OCI-LY7 (cell line): Measurements from ENCODE around the gene PAK5.

Source experiments
- EZH2phosphoT487 ChIP-seq: fragments of 200-600 bp; sonication (generic); IDR thresholded peaks from 2 replicates; pipeline ENCODE4 v1.6.1; 2018; ENCODE audit warnings: low read depth, borderline replicate concordance, mild to moderate bottlenecking, mixed run types, antibody characterized with exemption, low read length, moderate library complexity, mixed read lengths
- TF ChIP-seq, protein P1 (sequence below): fragments of 200-600 bp; sonication (generic); conservative IDR thresholded peaks from 2 replicates; pipeline ENCODE4 v1.5.1; 2014; ENCODE audit warnings: mild to moderate bottlenecking, antibody characterized with exemption, low read length, moderate library complexity, mixed read lengths

- TF ChIP-seq, protein P1, sequence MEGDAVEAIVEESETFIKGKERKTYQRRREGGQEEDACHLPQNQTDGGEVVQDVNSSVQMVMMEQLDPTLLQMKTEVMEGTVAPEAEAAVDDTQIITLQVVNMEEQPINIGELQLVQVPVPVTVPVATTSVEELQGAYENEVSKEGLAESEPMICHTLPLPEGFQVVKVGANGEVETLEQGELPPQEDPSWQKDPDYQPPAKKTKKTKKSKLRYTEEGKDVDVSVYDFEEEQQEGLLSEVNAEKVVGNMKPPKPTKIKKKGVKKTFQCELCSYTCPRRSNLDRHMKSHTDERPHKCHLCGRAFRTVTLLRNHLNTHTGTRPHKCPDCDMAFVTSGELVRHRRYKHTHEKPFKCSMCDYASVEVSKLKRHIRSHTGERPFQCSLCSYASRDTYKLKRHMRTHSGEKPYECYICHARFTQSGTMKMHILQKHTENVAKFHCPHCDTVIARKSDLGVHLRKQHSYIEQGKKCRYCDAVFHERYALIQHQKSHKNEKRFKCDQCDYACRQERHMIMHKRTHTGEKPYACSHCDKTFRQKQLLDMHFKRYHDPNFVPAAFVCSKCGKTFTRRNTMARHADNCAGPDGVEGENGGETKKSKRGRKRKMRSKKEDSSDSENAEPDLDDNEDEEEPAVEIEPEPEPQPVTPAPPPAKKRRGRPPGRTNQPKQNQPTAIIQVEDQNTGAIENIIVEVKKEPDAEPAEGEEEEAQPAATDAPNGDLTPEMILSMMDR = no peak
- TF ChIP-seq EZH2phosphoT487 = no peak
Observed at GRCh38 chr20:9600562-9600961, 238.3 kb downstream of the PAK5 start.
